K562 (cell line): ENCODE data around the gene NDUFAF8. TPM values are rescaled to one million over a fixed set of nuclear protein-coding genes. Genes with fewer than 3 reads are reported as not detected.
A peak's percentile ranks its signal among the peaks of the same experiment; 100 is the strongest.

Experiments used
- NCOA6 ChIP-seq: fragments of 450-650 bp; IDR thresholded peaks from 2 replicates; pipeline ENCODE4 v1.6.1; 2017; ENCODE audit warnings: mild to moderate bottlenecking
- PHF8 ChIP-seq: fragments of 200-600 bp; sonication (generic); IDR thresholded peaks from 2 replicates; pipeline ENCODE4 v1.6.1; 2012; ENCODE audit warnings: mixed run types, mild to moderate bottlenecking, inconsistent platforms, low read length, moderate library complexity, borderline replicate concordance
- SAP30 ChIP-seq: fragments of 200-600 bp; sonication (generic); IDR thresholded peaks from 2 replicates; pipeline ENCODE4 v1.6.1; 2012; ENCODE audit warnings: borderline replicate concordance, low read depth, mild to moderate bottlenecking, moderate library complexity, low read length, control low read depth, inconsistent platforms; ENCODE audit not compliant: insufficient read depth, poor library complexity, severe bottlenecking
- ZBTB17 ChIP-seq: fragments of 450-650 bp; formaldehyde crosslinking; IDR thresholded peaks from 2 replicates; pipeline ENCODE4 v1.4.0; 2020; ENCODE audit warnings: mild to moderate bottlenecking
- ZNF263 ChIP-seq: sonication (generic); formaldehyde crosslinking; IDR thresholded peaks from 2 replicates; pipeline ENCODE4 v1.8.0; 2022; ENCODE audit warnings: mild to moderate bottlenecking, missing genetic modification reagents, borderline replicate concordance
- polyA plus RNA-seq, 8 experiments: library from polyadenylated mRNA; depleted of rRNA in 4 of 8; stranded (reverse) in 5 of 8; unstranded in 3 of 8; fragments of >200 nt; fragmentation: Nextera tagmentation in 2 of 8; fragmentation: Illumina TruSeq in 1 of 8; extraction: Ambion mirVana in 2 of 8; extraction: Trizol in 1 of 8; gene quantifications; 2 replicates each; pipeline versions ENCODE4 v1.2.1 to v1.2.3, GENCODE V29; 2011 to 2014; ENCODE audit warnings: inconsistent platforms in 1 of 8, missing spikeins in 1 of 8
- total RNA-seq, 7 experiments: library from RNA; depleted of rRNA in 6 of 7; stranded (reverse); fragments of >200 nt in 6 of 7; fragmentation: Illumina TruSeq in 2 of 7; extraction: Trizol in 2 of 7; gene quantifications; 2 replicates each; pipeline versions ENCODE4 v1.2.1 to v1.2.3, GENCODE V29; 2011 to 2021; ENCODE audit warnings: low replicate concordance in 1 of 7
- TF ChIP-seq, protein P1 (sequence below): sonication (generic); formaldehyde crosslinking; IDR thresholded peaks from 2 replicates; pipeline ENCODE4 v1.8.0; 2023; ENCODE audit warnings: mild to moderate bottlenecking, missing genetic modification reagents

NDUFAF8 gene
- total and polyA plus RNA-seq, 9 of the 15 experiments (the other 6 are each of a cell fraction or from before 2014, with no cell fraction given): 13.5 to 144 (median 90.0) TPM

DNA sequence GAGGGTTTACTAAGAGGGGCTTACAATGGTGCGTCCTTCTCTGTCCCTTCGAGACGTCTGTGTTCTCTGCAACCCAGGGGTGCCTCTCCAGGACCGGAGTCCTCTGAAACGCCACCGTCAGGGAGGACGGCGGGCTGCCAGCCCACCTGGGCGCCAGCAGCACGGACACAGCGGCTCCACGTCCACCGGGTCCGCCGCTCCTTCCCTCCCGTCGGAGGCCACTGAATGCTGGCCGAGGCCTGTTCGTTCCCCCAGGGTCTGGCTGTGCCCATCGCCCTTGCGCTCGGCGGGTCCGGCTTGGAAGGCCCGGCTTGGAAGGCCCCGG lies 666 bp upstream of the NDUFAF8 start (continued):
- TF ChIP-seq SAP30 (peak; percentile 57), ZBTB17 (CRISPR knock-in tag) (0 out of 2 replicates have a peak, but pooled peaks have one; percentile 37), PHF8 (no peak), ZNF263 (peak; percentile 59; the same call in 1 of the 2 replicates), NCOA6 (0 out of 2 replicates have a peak, but pooled peaks have one; percentile 59)
- TF ChIP-seq, protein P1, sequence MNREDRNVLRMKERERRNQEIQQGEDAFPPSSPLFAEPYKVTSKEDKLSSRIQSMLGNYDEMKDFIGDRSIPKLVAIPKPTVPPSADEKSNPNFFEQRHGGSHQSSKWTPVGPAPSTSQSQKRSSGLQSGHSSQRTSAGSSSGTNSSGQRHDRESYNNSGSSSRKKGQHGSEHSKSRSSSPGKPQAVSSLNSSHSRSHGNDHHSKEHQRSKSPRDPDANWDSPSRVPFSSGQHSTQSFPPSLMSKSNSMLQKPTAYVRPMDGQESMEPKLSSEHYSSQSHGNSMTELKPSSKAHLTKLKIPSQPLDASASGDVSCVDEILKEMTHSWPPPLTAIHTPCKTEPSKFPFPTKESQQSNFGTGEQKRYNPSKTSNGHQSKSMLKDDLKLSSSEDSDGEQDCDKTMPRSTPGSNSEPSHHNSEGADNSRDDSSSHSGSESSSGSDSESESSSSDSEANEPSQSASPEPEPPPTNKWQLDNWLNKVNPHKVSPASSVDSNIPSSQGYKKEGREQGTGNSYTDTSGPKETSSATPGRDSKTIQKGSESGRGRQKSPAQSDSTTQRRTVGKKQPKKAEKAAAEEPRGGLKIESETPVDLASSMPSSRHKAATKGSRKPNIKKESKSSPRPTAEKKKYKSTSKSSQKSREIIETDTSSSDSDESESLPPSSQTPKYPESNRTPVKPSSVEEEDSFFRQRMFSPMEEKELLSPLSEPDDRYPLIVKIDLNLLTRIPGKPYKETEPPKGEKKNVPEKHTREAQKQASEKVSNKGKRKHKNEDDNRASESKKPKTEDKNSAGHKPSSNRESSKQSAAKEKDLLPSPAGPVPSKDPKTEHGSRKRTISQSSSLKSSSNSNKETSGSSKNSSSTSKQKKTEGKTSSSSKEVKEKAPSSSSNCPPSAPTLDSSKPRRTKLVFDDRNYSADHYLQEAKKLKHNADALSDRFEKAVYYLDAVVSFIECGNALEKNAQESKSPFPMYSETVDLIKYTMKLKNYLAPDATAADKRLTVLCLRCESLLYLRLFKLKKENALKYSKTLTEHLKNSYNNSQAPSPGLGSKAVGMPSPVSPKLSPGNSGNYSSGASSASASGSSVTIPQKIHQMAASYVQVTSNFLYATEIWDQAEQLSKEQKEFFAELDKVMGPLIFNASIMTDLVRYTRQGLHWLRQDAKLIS: peak; percentile 63; the same call in 1 of the 2 replicates
